ENCODE results near the gene RGS12.

GRCh38 chr4:3299976-3300671, 7.3 kb downstream of the RGS12 start:
- TF ChIP-seq, protein P1, sequence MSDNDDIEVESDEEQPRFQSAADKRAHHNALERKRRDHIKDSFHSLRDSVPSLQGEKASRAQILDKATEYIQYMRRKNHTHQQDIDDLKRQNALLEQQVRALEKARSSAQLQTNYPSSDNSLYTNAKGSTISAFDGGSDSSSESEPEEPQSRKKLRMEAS (IDR thresholded peaks at IDR 0.05): no peak
- TF ChIP-seq, protein P2, sequence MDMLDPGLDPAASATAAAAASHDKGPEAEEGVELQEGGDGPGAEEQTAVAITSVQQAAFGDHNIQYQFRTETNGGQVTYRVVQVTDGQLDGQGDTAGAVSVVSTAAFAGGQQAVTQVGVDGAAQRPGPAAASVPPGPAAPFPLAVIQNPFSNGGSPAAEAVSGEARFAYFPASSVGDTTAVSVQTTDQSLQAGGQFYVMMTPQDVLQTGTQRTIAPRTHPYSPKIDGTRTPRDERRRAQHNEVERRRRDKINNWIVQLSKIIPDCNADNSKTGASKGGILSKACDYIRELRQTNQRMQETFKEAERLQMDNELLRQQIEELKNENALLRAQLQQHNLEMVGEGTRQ (IDR thresholded peaks at IDR 0.05; ENCODE audit: low read length): no peak
- TF ChIP-seq SUZ12 (IDR thresholded peaks at IDR 0.05; ENCODE audit: low read length): no peak

All from H1 (cell line).